DND-41 (cell line): ENCODE data around the gene CD109.

ENCODE experiments used
- EZH2 ChIP-seq: IDR thresholded peaks from 3 replicates; pipeline ENCODE4 v1.6.1; 2012; ENCODE audit warnings: borderline replicate concordance, low read depth, mild to moderate bottlenecking, moderate library complexity, low read length, inconsistent platforms; ENCODE audit not compliant: severe bottlenecking
- TF ChIP-seq, protein P1 (sequence below): IDR thresholded peaks from 2 replicates; pipeline ENCODE4 v1.5.1; 2012; ENCODE audit warnings: borderline replicate concordance, low read length, moderate library complexity, mild to moderate bottlenecking; ENCODE audit not compliant: poor library complexity, severe bottlenecking; ENCODE audit errors: extremely low read depth

DNA sequence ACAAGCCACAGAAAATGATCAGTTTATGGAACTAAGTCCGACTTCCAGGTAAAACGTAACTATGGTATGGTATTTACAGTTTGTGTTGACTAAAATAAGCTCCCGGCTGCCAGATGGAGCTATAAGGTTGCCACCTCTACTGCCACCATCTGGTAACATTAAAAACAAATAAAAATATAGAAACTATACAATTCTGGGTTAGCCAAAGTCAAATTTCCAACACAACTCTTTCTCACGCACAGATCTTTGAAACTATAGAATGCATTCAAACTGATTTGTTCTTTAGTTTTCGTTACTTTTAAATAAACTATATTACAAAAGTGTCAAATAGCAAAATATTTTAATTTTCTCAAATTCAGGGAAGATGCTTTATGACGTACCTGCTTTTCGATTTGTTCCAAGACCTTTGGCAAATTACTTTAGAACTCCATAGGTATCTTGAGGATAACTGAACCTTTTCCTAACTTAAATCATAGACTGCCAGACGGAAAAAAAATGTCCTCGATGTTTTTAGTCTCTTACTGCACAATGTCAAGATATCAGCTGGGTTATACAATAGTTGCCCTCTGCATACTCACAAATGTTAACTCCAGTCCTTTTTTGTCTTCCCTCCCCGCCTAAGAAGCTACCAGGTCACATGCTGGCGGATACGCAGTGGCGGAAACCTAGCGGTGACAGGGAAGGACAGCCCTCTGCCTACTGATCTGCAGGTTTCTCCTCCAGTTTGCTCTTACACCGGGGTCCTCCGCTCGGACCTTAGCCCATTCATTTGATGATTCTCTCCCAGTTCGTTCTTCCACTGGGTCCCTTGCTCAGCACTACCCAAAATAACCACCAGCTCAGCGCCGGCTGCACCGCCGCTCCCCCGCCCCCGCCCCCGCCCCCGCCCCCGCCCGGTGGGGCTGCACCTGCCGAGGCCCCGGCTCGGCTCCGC, 43.1 kb upstream of the CD109 start:
- TF ChIP-seq, protein P1, sequence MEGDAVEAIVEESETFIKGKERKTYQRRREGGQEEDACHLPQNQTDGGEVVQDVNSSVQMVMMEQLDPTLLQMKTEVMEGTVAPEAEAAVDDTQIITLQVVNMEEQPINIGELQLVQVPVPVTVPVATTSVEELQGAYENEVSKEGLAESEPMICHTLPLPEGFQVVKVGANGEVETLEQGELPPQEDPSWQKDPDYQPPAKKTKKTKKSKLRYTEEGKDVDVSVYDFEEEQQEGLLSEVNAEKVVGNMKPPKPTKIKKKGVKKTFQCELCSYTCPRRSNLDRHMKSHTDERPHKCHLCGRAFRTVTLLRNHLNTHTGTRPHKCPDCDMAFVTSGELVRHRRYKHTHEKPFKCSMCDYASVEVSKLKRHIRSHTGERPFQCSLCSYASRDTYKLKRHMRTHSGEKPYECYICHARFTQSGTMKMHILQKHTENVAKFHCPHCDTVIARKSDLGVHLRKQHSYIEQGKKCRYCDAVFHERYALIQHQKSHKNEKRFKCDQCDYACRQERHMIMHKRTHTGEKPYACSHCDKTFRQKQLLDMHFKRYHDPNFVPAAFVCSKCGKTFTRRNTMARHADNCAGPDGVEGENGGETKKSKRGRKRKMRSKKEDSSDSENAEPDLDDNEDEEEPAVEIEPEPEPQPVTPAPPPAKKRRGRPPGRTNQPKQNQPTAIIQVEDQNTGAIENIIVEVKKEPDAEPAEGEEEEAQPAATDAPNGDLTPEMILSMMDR = peak; percentile 62
- TF ChIP-seq EZH2 = no peak
